H1 (cell line): ENCODE measurements around the gene C9orf50. TPM values are rescaled to one million over a fixed set of nuclear protein-coding genes. Genes with fewer than 3 reads are reported as not detected.

Source experiments
- CTCF ChIA-PET: fragments of 300-600 bp; sonication (Branson Sonifier 250); formaldehyde crosslinking; loops from one replicate; lab custom pipeline; 2021; ENCODE audit not compliant: partially characterized antibody; lab: Charles Lee
- POLR2A ChIA-PET: fragments of 300-600 bp; sonication (Branson Sonifier 250); formaldehyde crosslinking; loops from one replicate; lab custom pipeline; 2021; ENCODE audit warnings: inconsistent platforms; ENCODE audit not compliant: partially characterized antibody; lab: Charles Lee
- DNase-seq, 2 experiments: peaks; one replicate each; pipeline versions ENCODE4 v3.0.0 to v3.0.0-alpha.2; 2010 to 2022; ENCODE audit warnings: low spot score in 2 of 2, low read depth in 1 of 2, mixed read lengths in 1 of 2
- FAIRE-seq: peaks from 2 replicates; lab custom pipeline; 2011; peaks lifted over from hg19 to GRCh38; lab: Jason Lieb, UNC
- H2AFZ ChIP-seq: 2 replicates; pipeline ENCODE4 v1.8.1; 2012; ENCODE audit warnings: low read length, inconsistent platforms
- H2AK5ac ChIP-seq: 2 replicates; pipeline ENCODE4 v1.6.1; 2013; ENCODE audit warnings: low read depth, low read length
- H2BK120ac ChIP-seq: replicated peaks from 2 replicates; pipeline ENCODE3; 2013; ENCODE audit warnings: low read depth, low read length, inconsistent platforms
- H2BK12ac ChIP-seq: 2 replicates; pipeline ENCODE4 v1.6.1; 2013; ENCODE audit warnings: low read depth, low read length
- H2BK15ac ChIP-seq: 2 replicates; pipeline ENCODE4 v1.6.1; 2013; ENCODE audit warnings: low read length
- H2BK20ac ChIP-seq: 2 replicates; pipeline ENCODE4 v1.6.1; 2013; ENCODE audit warnings: low read length
- H2BK5ac ChIP-seq: 2 replicates; pipeline ENCODE4 v1.6.1; 2013; ENCODE audit warnings: low read depth, low read length
- H3K14ac ChIP-seq: 2 replicates; pipeline ENCODE4 v1.6.1; 2013; ENCODE audit warnings: inconsistent platforms; ENCODE audit not compliant: insufficient read length
- H3K18ac ChIP-seq: 2 replicates; pipeline ENCODE4 v1.6.1; 2013; ENCODE audit warnings: low read length; ENCODE audit errors: extremely low read depth
- H3K23ac ChIP-seq: 2 replicates; pipeline ENCODE4 v1.6.1; 2013; ENCODE audit warnings: inconsistent platforms; ENCODE audit not compliant: insufficient read length
- H3K23me2 ChIP-seq: 2 replicates; pipeline ENCODE4 v1.6.1; 2013; ENCODE audit warnings: low read depth, low read length
- H3K27ac ChIP-seq: 2 replicates; pipeline ENCODE4 v1.6.1; 2011; ENCODE audit warnings: low read depth, low read length, inconsistent platforms
- H3K27me3 ChIP-seq, 4 experiments: replicated peaks in 1 of 4; 1 replicate in 1 of 4; 2 replicates in 3 of 4; pipeline versions ENCODE4 v1.6.1 to v1.8.1; 2011 to 2013; ENCODE audit warnings: low read length in 3 of 4, mild to moderate bottlenecking in 3 of 4, inconsistent platforms in 2 of 4, mixed read lengths in 2 of 4, moderate library complexity in 1 of 4; ENCODE audit not compliant: control insufficient read depth in 3 of 4, insufficient read depth in 3 of 4; ENCODE audit errors: extremely low read depth in 1 of 4
- H3K36me3 ChIP-seq, 4 experiments: 2 replicates each; pipeline versions ENCODE4 v1.6.1 to v1.8.1; 2011 to 2013; ENCODE audit warnings: mild to moderate bottlenecking in 4 of 4, low read length in 3 of 4, moderate library complexity in 2 of 4, control low read depth in 1 of 4, inconsistent platforms in 1 of 4; ENCODE audit not compliant: insufficient read depth in 4 of 4, control insufficient read depth in 2 of 4
- H3K4ac ChIP-seq: replicated peaks from 2 replicates; pipeline ENCODE3; 2013; ENCODE audit warnings: low read length, low read depth, mixed read lengths, inconsistent platforms; ENCODE audit not compliant: insufficient read length
- H3K4me1 ChIP-seq, 4 experiments: replicated peaks in 1 of 4; 1 replicate in 1 of 4; 2 replicates in 3 of 4; pipeline versions ENCODE4 v1.6.1 to v1.8.1; 2011 to 2013; ENCODE audit warnings: low read length in 3 of 4, inconsistent platforms in 2 of 4, mixed read lengths in 1 of 4; ENCODE audit not compliant: insufficient read depth in 4 of 4, control insufficient read depth in 3 of 4
- H3K4me2 ChIP-seq, 2 experiments: 2 replicates each; pipeline versions ENCODE4 v1.6.1 to v1.8.1; 2011 to 2013; ENCODE audit warnings: low read depth in 2 of 2, low read length in 2 of 2, control low read depth in 1 of 2, inconsistent platforms in 1 of 2, mild to moderate bottlenecking in 1 of 2; ENCODE audit not compliant: insufficient read depth in 1 of 2
- H3K4me3 ChIP-seq, 4 experiments: fragments of 200-600, 300-600 bp in 1 of 4; sonication (generic), shearing (Covaris generic), sonication (Bioruptor Twin) in 1 of 4; 2 replicates each; pipeline versions ENCODE4 v1.5.1 to v1.8.1; 2011 to 2016; ENCODE audit warnings: low read length in 4 of 4, low read depth in 3 of 4, control low read depth in 2 of 4, inconsistent platforms in 2 of 4, mild to moderate bottlenecking in 2 of 4, mixed read lengths in 1 of 4, moderate library complexity in 1 of 4; ENCODE audit not compliant: insufficient read depth in 2 of 4; ENCODE audit errors: extremely low read depth in 1 of 4
- H3K56ac ChIP-seq: replicated peaks from 2 replicates; pipeline ENCODE3; 2013; ENCODE audit warnings: low read depth, mild to moderate bottlenecking, mixed read lengths, low read length, inconsistent platforms; ENCODE audit not compliant: insufficient read length
- H3K79me1 ChIP-seq: 2 replicates; pipeline ENCODE4 v1.6.1; 2013; ENCODE audit warnings: low read depth, low read length, control low read depth
- H3K79me2 ChIP-seq, 2 experiments: 2 replicates each; pipeline versions ENCODE4 v1.6.1 to v1.8.1; 2012 to 2013; ENCODE audit warnings: low read length in 2 of 2, mild to moderate bottlenecking in 2 of 2, inconsistent platforms in 1 of 2; ENCODE audit not compliant: insufficient read depth in 2 of 2, control insufficient read depth in 1 of 2
- H3K9ac ChIP-seq, 4 experiments: replicated peaks in 1 of 4; 1 replicate in 1 of 4; 2 replicates in 3 of 4; pipeline versions ENCODE4 v1.6.1 to v1.8.1; 2011 to 2013; ENCODE audit warnings: low read depth in 3 of 4, low read length in 3 of 4, control low read depth in 2 of 4, mild to moderate bottlenecking in 2 of 4, moderate library complexity in 2 of 4, inconsistent platforms in 1 of 4; ENCODE audit errors: extremely low read depth in 1 of 4
- H3K9me3 ChIP-seq, 2 experiments: 2 replicates each; pipeline versions ENCODE4 v1.6.1 to v1.8.1; 2012 to 2013; ENCODE audit warnings: mild to moderate bottlenecking in 2 of 2, moderate library complexity in 2 of 2, control low read depth in 1 of 2, inconsistent platforms in 1 of 2, low read depth in 1 of 2, low read length in 1 of 2, mixed read lengths in 1 of 2; ENCODE audit not compliant: insufficient read depth in 2 of 2
- H4K20me1 ChIP-seq, 2 experiments: replicated peaks in 1 of 2; 2 replicates each; pipeline versions ENCODE3 to v1.8.1; 2011 to 2013; ENCODE audit warnings: inconsistent platforms in 2 of 2, low read length in 2 of 2, mild to moderate bottlenecking in 1 of 2; ENCODE audit not compliant: insufficient read depth in 2 of 2, control insufficient read depth in 1 of 2
- H4K5ac ChIP-seq: 2 replicates; pipeline ENCODE4 v1.6.1; 2013; ENCODE audit warnings: low read length, low read depth, mixed read lengths, inconsistent platforms; ENCODE audit not compliant: insufficient read length
- H4K8ac ChIP-seq: 2 replicates; pipeline ENCODE4 v1.8.0; 2013; ENCODE audit warnings: mild to moderate bottlenecking, moderate library complexity, low read length, inconsistent platforms; ENCODE audit not compliant: insufficient read depth; ENCODE audit errors: extremely low read depth
- H4K91ac ChIP-seq: replicated peaks from 2 replicates; pipeline ENCODE3; 2013; ENCODE audit warnings: low read length, mixed read lengths, inconsistent platforms; ENCODE audit not compliant: insufficient read length
- CBX8 ChIP-seq: fragments of 300-800, 300-1000 bp; sonication (generic); IDR thresholded peaks from 2 replicates; pipeline ENCODE4 v1.7.1; 2016; ENCODE audit warnings: low read depth, low read length, borderline replicate concordance
- GABPA ChIP-seq: IDR thresholded peaks from 2 replicates; pipeline ENCODE4 v1.6.1; 2011; ENCODE audit warnings: mild to moderate bottlenecking, low read length, moderate library complexity, borderline replicate concordance; ENCODE audit not compliant: insufficient read depth
- KDM4A ChIP-seq: IDR thresholded peaks from one replicate; pipeline ENCODE4 v1.7.1; 2012; ENCODE audit warnings: low read depth, mild to moderate bottlenecking, moderate library complexity, low read length, inconsistent platforms; ENCODE audit not compliant: severe bottlenecking
- WGBS, 2 experiments: shearing (Covaris generic) in 1 of 2; methylation state at CpG; one replicate each; pipeline versions ENCODE4 v1.1.6 to v1.1.7; 2013 to 2015; ENCODE audit warnings: low lambda C conversion rate in 2 of 2, mixed read lengths in 2 of 2, inconsistent platforms in 1 of 2, low coverage in 1 of 2, missing lambda C conversion rate in 1 of 2; ENCODE audit not compliant: insufficient replicate concordance in 2 of 2, insufficient coverage in 1 of 2, insufficient read length in 1 of 2; ENCODE audit errors: extremely low coverage in 1 of 2, missing lambda C conversion rate in 1 of 2; 5-methylcytosine and 5-hydroxymethylcytosine counted together
- polyA plus RNA-seq, 7 experiments: library from polyadenylated mRNA; depleted of rRNA in 3 of 7; stranded (reverse) in 5 of 7; unstranded in 2 of 7; fragments of >200 nt in 5 of 7; fragments of 200-250 nt in 2 of 7; gene quantifications; 1 replicate in 5 of 7; 2 replicates in 1 of 7; 4 replicates in 1 of 7; pipeline versions ENCODE4 v1.2.1 to v1.2.3, GENCODE V29; 2011 to 2013; ENCODE audit warnings: missing spikeins in 2 of 7, mixed read lengths in 2 of 7
- total RNA-seq: library from RNA; stranded (reverse); fragmentation: NEBNext Ultra II Directional; extraction: Animal tissue kit (Norgen Biotek cat#: 25700); gene quantifications from 2 replicates; pipeline ENCODE4 v1.2.1, GENCODE V29; 2021
- TF ChIP-seq, protein P1 (sequence below): IDR thresholded peaks from 2 replicates; pipeline ENCODE4 v1.6.1; 2012; ENCODE audit warnings: inconsistent platforms

C9orf50 gene
- total and polyA plus RNA-seq, 2 of the 8 experiments (the other 6 are each of a cell fraction or from before 2014, with no cell fraction given): not detected

DNA sequence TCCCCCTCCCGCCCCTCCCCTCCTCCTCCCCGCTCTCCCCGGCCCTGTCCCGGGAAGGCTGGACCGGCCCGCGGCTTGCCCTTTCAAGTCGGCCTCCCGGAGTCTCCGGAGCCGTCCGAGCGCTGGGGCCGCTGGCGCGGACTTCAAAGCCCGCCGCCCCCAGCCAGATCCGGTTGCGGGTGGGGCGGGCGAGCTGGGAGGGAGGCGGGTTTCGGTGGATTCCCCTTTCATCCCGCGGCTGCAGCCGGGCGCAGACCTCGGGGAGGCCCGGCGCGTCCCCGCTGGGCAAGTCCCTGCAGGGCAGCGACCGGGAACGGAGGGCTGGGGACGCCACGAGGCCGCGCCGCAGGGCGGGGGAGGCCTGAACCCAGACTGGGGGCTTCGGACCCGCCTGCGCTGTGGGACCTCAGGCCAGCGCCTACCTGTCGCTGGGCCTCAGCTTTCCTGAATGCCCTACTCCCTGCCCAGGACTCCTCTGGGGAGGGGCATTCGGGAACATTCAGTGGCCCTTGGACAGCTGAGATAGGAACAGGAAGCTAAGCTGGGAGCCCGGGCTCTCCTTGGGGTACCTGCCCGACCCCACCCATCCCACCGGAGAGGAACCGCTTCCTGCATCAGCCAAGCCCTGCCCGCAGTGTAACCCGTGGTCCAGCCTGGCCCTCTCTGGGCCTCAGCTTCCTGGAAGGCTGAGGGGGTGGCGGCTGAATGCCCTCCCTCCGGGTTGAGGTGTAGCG, 23.4 kb downstream of the C9orf50 start:
- DNase-seq (peak in 1 of 2 experiments; percentile 76), FAIRE-seq (no peak)
- no peak overlapping the region for H3K14ac ChIP-seq
- no peak overlapping the region for H3K23ac ChIP-seq
- no peak overlapping the region for H2AFZ ChIP-seq
- no peak overlapping the region for H2BK20ac ChIP-seq
- H3K18ac ChIP-seq: peak overlapping the region; percentile 90
- H2BK15ac ChIP-seq: peak overlapping the region; percentile 72; the same call in 1 of the 2 replicates
- H3K9me3 ChIP-seq: no peaks in the 10 kb centered on the region
- H3K56ac ChIP-seq: no peak overlapping the region
- peak overlapping the region; percentile 39 for H2BK120ac ChIP-seq
- ChIA-PET POLR2A (interaction anchor here (0.6 to 2.5 kb wide), 16 partner anchors 8 to 448 kb away, joined by 3 to 8 read pairs (median 6); partner anchors contain the start of gene IER5L), CTCF (interaction anchor here (0.9 to 3.6 kb wide), 12 partner anchors 9 to 462 kb away, joined by 3 to 12 read pairs (median 5); no protein-coding TSS in a partner anchor)
- H3K4ac ChIP-seq: peak overlapping the region; percentile 87
- peak overlapping the region; percentile 88 for H4K8ac ChIP-seq
- H4K91ac ChIP-seq: peak overlapping the region; percentile 2
- H2AK5ac ChIP-seq: 0 out of 2 replicates have a peak overlapping the region, but pooled peaks have one; percentile 24
- WGBS, 2 experiments: 4% methylated on average over 26 of the region's 57 CpGs; no CpG with 5 or more reads in 1 of the 2 experiments
- H3K27ac ChIP-seq: no peak overlapping the region
- H3K4me2 ChIP-seq: peak overlapping the region; percentile 81 to 98
- peaks cover 10% of the 10 kb centered on the region; the same call in 1 of the 2 replicates for H3K23me2 ChIP-seq
- H3K36me3 ChIP-seq: no peaks in the 10 kb centered on the region
- H3K9ac ChIP-seq: no peak overlapping the region; a peak in 1 of 7 replicates
- peak overlapping the region; percentile 63 for H4K5ac ChIP-seq
- H3K4me1 ChIP-seq: peaks cover 0 to 21% (median 14%) of the 10 kb centered on the region in 4 experiments; a peak in 6 of 7 replicates
- H4K20me1 ChIP-seq: no peaks in the 10 kb centered on the region
- no peaks in the 10 kb centered on the region for H3K79me2 ChIP-seq
- no peaks in the 10 kb centered on the region for H3K79me1 ChIP-seq
- H3K4me3 ChIP-seq: peak overlapping the region; percentile 52 to 70 (median 55)
- peaks cover 0 to 29% (median 18%) of the 10 kb centered on the region in 4 experiments; a peak in 6 of 7 replicates for H3K27me3 ChIP-seq
- H2BK12ac ChIP-seq: peak overlapping the region; percentile 88; the same call in 1 of the 2 replicates
- peak; percentile 31 for TF ChIP-seq KDM4A
- no peak for TF ChIP-seq GABPA
- TF ChIP-seq, protein P1, sequence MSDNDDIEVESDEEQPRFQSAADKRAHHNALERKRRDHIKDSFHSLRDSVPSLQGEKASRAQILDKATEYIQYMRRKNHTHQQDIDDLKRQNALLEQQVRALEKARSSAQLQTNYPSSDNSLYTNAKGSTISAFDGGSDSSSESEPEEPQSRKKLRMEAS: 0 out of 2 replicates have a peak, but pooled peaks have one; percentile 48
- no peak for TF ChIP-seq CBX8
- TF ChIP-seq, all 59 proteins: peak for 2
- H2BK5ac ChIP-seq: peak overlapping the region; percentile 77; the same call in 1 of the 2 replicates
